Measurements from ENCODE around the gene TVP23C.

The TVP23C gene

DNA sequence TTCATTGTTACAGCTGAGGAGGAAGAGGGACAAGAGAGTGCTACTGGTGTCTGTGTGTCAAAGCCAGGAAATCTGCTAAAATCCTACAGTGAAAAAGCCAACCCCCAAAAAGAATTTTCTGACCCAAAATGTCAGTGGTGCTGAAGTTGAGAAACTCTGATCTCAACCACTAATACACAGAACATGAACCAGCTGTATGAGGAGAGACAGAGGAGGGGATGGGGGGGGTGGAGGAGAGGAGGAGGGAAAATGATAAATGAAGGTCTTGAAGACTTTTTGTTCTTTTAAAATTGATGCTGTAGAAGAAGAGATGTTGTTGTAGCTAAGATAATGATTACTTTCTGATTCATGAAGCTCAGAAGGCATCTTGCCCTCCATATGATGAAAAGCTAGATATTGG lies 68.5 kb downstream of the TVP23C start:
- no peak for FAIRE-seq

GRCh38 chr17:15493693-15494035 lies 69.6 kb downstream of the TVP23C start:
- no peak for FAIRE-seq

DNA sequence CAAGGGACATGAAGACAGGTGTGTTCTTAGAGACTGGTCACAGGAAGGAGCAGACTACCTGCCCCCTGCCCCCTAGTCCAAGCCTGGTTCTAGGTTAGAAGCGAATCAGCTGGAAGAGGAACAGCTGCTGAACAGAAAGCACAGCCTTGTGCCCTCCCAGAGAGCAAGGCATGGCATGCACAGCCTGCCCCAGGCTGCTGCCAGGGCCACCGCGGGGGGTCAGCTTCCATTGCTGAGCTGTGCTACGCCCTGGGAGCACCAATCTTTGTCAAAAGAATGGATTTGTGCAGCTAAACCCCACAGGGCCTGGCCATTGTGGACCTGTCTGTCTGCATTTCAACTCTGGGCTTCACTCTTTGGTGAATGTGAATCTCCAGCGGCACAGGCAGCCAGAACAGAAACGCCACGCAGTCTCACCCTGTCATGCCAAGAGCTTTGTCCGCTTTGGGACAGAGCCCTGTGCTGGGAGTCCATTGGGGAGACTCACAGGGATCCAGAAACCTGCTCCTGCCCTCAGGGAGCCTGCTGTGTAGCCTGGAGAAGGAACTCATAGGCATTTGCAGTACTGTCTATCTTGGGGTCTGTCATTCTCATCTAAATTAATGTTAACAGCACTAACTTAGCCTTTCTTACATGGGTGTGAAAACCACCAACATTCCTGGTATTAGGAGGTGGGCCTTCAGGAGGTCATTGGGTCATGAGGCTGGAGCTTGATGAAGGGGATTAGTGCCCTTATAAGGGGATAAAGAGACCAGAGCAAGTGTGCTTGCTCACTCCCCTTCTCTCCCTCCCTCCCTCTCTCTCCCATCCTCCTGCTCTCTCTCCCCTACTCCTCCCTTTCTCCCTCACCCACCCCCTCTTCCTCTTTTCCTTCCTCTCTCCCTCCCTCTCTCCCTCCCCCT lies 70.2 kb downstream of the TVP23C start:
- FAIRE-seq: no peak

- no peak for FAIRE-seq
These were observed 71.1 kb downstream of the TVP23C start for GRCh38 chr17:15492186-15492585.

- no peak for FAIRE-seq
These were observed 72.5 kb downstream of the TVP23C start for GRCh38 chr17:15490634-15491261.

- no peak for FAIRE-seq
These were observed 74.7 kb downstream of the TVP23C start for GRCh38 chr17:15488557-15488956.

GRCh38 chr17:15485045-15485444 lies 78.2 kb downstream of the TVP23C start:
- FAIRE-seq: no peak

- no peak for FAIRE-seq
These were observed 79.9 kb downstream of the TVP23C start for GRCh38 chr17:15483431-15483830.

DNA sequence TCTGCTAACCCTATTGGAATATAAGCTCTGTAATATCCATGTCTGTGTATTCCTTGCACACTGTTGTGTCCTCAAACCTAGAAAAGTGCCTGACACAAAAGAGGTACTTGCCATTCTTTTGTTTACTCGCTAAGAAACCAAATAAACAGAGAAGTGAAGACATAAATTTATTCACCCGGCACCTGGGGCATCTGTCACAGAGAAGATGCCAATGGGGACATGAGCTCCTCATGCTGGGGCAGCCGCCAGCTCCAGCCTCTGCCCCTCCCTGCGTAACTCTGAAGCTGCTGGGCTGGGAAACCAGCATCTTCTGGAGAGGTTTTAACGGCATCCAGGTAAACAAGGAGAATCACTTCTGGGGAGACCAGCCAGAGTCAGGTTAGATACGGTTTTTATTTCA lies 80.8 kb downstream of the TVP23C start:
- FAIRE-seq: no peak

DNA sequence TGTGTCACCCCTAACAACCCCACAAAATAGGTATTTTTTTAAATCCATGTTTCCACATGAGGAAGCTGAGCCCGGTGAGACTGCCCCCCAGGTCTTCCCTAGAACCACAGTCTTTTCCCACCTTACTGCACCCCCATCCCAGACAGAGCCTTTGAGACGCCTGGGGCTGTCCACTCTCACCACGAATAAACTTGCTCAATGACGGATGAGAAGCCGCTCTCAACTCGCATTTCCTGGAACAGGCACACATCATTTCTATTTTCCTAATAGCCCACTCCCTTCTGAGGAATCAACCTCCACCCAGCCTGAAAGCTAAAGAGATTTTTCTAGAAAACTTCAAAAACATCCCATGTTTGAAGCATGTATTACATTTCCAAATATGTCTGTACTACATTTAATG lies 81.8 kb downstream of the TVP23C start:
- FAIRE-seq: no peak

- no peak for FAIRE-seq
These were observed 83.1 kb downstream of the TVP23C start for GRCh38 chr17:15480204-15480603.

DNA sequence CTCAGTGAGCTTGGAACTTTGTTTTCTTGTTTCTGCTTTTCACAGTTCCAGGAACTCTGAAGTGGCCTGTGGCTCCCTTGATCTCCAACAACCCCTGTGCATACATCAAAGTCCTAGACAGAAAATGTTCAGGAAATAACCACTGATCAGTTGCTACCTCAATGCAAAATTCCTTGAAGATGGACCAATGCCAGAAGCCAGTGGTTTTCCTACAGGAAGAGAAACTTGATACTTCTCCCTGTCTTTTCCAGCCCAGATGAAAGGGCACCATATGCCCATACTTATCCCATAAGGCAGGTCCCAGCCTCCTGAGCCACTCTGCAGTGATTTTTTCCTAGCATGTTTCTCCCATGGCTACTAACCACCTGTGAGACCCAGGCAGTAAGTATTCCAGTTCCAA lies 83.6 kb downstream of the TVP23C start:
- no peak for FAIRE-seq

DNA sequence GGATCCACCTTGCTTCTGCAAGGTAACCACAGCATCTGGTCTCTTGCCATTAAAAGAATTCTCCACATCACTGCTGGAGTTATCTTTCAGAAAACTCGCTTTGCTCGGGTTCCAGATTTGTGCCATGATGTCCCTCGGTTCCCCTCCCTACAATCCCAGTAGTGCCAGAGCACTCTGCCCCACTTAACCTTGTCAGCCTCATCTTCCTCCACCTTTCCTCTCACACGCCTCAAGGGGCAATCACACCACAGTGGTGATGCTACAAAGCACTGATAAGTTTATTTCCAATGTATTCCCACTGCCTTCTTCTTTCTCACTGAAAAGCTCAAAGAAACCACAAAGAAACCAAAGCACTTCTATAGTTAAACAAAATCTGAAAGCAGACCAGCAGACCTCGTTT lies 84.4 kb downstream of the TVP23C start:
- no peak for FAIRE-seq

- no peak for FAIRE-seq
These were observed 87.5 kb downstream of the TVP23C start for GRCh38 chr17:15475631-15476354.

- FAIRE-seq: no peak
These were observed 90.4 kb downstream of the TVP23C start for GRCh38 chr17:15472891-15473290.

GRCh38 chr17:15470536-15470935 lies 92.7 kb downstream of the TVP23C start:
- no peak for FAIRE-seq

GRCh38 chr17:15469260-15469659 lies 94.0 kb downstream of the TVP23C start:
- no peak for FAIRE-seq

DNA sequence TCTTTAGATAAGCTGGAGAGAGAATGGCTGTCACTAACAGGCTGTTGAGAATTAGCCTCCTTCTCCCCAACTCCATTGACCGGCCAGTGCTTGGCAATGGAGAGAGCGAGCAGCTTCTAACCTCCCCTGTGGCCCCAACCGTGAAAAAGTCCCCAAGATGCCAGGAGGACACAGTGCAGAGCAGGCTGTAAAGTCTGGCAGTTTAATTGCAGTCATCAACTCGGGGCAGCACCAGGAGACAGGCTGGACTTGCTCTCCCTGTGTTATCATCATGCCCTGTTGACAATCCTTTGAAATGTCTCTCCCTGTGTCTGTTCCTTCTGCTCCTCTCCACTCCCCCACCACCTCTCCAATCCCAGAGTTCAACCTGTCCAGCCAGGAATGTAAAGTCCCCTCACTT lies 95.2 kb downstream of the TVP23C start:
- no peak for FAIRE-seq

- no peak for FAIRE-seq
These were observed 95.7 kb downstream of the TVP23C start, which contains the start of gene CDRT4 for GRCh38 chr17:15467592-15467991. Gene CDRT4, minus strand, starts transcription at chr17:15467621. Its CDS starts 27,383 bp downstream, at chr17:15440238.

DNA sequence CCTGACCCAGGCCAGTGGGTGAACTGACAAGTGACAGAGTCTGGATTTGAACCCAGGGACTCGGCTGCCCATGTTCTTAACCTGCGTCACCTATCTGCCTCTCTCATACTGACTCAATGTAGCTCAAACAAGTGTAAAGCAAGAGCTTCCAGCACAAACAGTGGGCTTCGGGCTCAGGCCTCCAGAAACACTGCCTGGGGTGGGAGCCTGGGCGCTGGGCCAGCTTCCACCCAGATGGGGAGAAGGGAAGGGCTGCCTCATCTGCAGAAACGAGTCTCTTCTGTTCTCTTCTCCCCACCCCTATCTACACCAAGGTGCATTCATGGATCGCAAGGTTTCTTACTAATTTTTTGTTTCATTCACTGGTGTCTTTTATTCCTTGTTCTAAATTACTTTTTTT lies 97.2 kb downstream of the TVP23C start:
- FAIRE-seq: no peak

- no peak for FAIRE-seq
These were observed 98.1 kb downstream of the TVP23C start for GRCh38 chr17:15465045-15465701.

- no peak for FAIRE-seq
These were observed 98.9 kb downstream of the TVP23C start for GRCh38 chr17:15464231-15464985.

Measured in colon (tissue), 2 donors.